GM12892 (cell line): ENCODE results near the gene JCHAIN.

Source experiments
- POLR2A ChIP-seq: IDR thresholded peaks from 2 replicates; pipeline ENCODE4 v1.6.1; 2011; ENCODE audit warnings: low read depth, low read length, control low read depth
- POLR2AphosphoS5 ChIP-seq: IDR thresholded peaks from 2 replicates; pipeline ENCODE4 v1.6.1; 2011; ENCODE audit warnings: low read depth, low read length, control low read depth
- TAF1 ChIP-seq: IDR thresholded peaks from 2 replicates; pipeline ENCODE4 v1.6.1; 2011; ENCODE audit warnings: low read depth, mild to moderate bottlenecking, control low read depth, low read length, borderline replicate concordance

DNA sequence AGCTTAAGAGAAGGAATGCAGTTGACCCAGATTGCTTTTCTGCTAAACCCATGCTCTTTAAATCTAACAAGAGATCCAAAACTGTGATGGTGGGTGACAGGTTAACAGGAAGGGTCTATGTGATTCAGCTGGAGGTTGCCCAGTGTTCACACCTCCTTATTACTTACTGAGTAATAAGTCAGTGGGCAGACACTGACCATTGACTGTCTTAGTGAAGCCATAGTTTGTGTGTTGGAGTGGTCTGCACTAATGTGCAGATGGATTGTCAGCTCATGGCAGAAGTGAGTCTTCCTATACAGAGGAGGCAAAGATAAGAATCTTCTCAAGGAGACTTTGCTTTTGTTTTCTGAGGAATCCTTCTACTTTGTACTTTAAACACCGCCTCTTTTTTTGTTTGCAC is 40.2 kb upstream of the JCHAIN start:
- TF ChIP-seq POLR2A: no peak
- TF ChIP-seq POLR2AphosphoS5: no peak
- no peak for TF ChIP-seq TAF1
